Testis (tissue), 3 donors: ENCODE measurements around the gene PEX14. TPM values are rescaled to one million over a fixed set of nuclear protein-coding genes. Genes with fewer than 3 reads are reported as not detected.

Source experiments
- DNase-seq: peaks from one replicate; pipeline ENCODE4 v3.0.0-alpha.2; 2019
- H3K27ac ChIP-seq, 2 donors: fragments of 200-600 bp; sonication (generic); one replicate each; pipeline ENCODE4 v1.5.1; 2019
- H3K27me3 ChIP-seq: fragments of 200-600 bp; sonication (generic); one replicate; pipeline ENCODE4 v1.5.1; 2019
- H3K36me3 ChIP-seq: fragments of 200-600 bp; sonication (generic); one replicate; pipeline ENCODE4 v1.5.1; 2017; ENCODE audit warnings: low read depth; ENCODE audit errors: missing control alignments
- H3K4me1 ChIP-seq: fragments of 200-600 bp; sonication (generic); one replicate; pipeline ENCODE4 v1.5.1; 2019
- H3K4me3 ChIP-seq, 2 donors: fragments of 200-600 bp; sonication (generic); one replicate each; pipeline ENCODE4 v1.5.1; 2017 to 2019
- H3K9me3 ChIP-seq: fragments of 200-600 bp; sonication (generic); one replicate; pipeline ENCODE4 v1.5.1; 2017
- POLR2A ChIP-seq: fragments of 450-650 bp; IDR thresholded peaks from one replicate; pipeline ENCODE4 v1.6.1; 2017; ENCODE audit warnings: antibody characterized with exemption, mild to moderate bottlenecking, moderate library complexity
- WGBS, 2 donors: methylation state at CpG; one replicate each; pipeline ENCODE4 v1.1.5; 2018; 5-methylcytosine and 5-hydroxymethylcytosine counted together
- intact Hi-C: fragments of 100-400 bp; cut with DNase I; formaldehyde crosslinking; loops from one replicate; pipeline ENCODE4 v1.15.1; 2023; ENCODE audit warnings: low total_unique reads
- polyA plus RNA-seq: library from polyadenylated mRNA; stranded (reverse); fragments of 350-450 nt; fragmentation: Illumina TruSeq; extraction: RNeasy Lipid Tissue Mini Kit (QIAGEN cat#74804); gene quantifications from one replicate; pipeline ENCODE4 v1.2.3, GENCODE V29; 2014; ENCODE audit warnings: low read depth, low replicate concordance; ENCODE audit not compliant: insufficient read depth
- total RNA-seq, 2 donors: library from RNA; depleted of rRNA; stranded (reverse); fragments of >200 nt; gene quantifications; one replicate each; pipeline ENCODE4 v1.2.3, GENCODE V29; 2016
- TF ChIP-seq, protein P1 (sequence below), 3 experiments: fragments of 450-650 bp in 2 of 3; fragments of 200-600 bp in 1 of 3; sonication (generic) in 1 of 3; IDR thresholded peaks; one replicate each; pipeline ENCODE4 v1.5.1; 2016 to 2019; ENCODE audit warnings: antibody characterized with exemption in 3 of 3, mild to moderate bottlenecking in 2 of 3, moderate library complexity in 1 of 3

PEX14 gene
- total and polyA plus RNA-seq, 3 donors from 2014 or later, result 28.6 to 39.8 (median 30.3) TPM

DNA sequence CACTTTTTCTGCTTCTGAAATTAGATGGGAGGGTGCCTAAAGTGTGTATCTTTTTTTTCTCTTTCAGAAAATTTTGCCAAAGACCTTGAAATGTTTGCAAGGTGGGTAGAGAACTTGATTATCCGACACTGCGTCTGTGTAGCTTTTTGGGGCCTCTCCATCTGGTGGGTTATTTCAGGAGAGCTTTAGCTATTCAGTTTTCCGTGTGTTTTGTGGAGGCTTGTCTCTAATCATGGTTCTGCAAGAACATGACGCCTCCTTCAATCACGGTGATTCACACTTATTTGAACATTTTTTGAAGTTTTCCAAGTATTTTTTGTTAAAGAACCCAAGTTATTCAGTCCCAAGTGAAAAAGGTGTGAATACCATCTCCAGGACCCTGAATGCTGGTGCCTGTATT, 40.2 kb upstream of the PEX14 start:
- intact Hi-C loops, result no loop called here
- no peak overlapping the region for H3K4me3 ChIP-seq
- no peaks in the 10 kb centered on the region for H3K36me3 ChIP-seq
- H3K27me3 ChIP-seq, result no peaks in the 10 kb centered on the region
- no peaks in the 10 kb centered on the region for H3K9me3 ChIP-seq
- no peak for DNase-seq
- no peak overlapping the region for H3K27ac ChIP-seq
- peaks cover 34% of the 10 kb centered on the region for H3K4me1 ChIP-seq
- no peak for TF ChIP-seq POLR2A
- TF ChIP-seq, protein P1, sequence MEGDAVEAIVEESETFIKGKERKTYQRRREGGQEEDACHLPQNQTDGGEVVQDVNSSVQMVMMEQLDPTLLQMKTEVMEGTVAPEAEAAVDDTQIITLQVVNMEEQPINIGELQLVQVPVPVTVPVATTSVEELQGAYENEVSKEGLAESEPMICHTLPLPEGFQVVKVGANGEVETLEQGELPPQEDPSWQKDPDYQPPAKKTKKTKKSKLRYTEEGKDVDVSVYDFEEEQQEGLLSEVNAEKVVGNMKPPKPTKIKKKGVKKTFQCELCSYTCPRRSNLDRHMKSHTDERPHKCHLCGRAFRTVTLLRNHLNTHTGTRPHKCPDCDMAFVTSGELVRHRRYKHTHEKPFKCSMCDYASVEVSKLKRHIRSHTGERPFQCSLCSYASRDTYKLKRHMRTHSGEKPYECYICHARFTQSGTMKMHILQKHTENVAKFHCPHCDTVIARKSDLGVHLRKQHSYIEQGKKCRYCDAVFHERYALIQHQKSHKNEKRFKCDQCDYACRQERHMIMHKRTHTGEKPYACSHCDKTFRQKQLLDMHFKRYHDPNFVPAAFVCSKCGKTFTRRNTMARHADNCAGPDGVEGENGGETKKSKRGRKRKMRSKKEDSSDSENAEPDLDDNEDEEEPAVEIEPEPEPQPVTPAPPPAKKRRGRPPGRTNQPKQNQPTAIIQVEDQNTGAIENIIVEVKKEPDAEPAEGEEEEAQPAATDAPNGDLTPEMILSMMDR (IDR thresholded peaks at IDR 0.05), result no peak
- WGBS, 2 donors, result 64 to 80% methylated on average over 5 of the region's 5 CpGs

DNA sequence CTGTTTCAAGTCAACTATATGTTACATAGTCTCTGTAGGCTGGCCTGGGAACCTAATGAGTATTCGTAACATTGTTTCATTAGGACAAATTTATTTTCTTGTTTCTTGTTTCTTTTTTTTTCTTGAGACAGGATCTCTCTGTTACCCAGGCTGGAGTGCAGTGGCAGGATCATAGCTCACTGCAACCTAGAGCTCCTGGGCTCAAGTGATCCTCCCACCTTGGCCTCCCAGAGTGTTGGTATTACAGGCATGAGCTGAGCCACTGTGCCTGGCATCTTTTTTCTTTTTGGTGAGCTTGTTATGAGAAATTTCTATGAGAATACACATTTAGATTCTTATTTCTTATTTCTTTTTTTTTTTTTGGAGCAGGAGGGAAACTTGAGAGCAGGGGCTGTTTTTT, 37.7 kb upstream of the PEX14 start:
- DNase-seq, result peak; percentile 88
- 47 to 56% methylated on average over 1 of the region's 1 CpG for WGBS, 2 donors
- peaks cover 24% of the 10 kb centered on the region for H3K4me1 ChIP-seq
- H3K27ac ChIP-seq, result peak overlapping the region; percentile 15 to 26
- H3K4me3 ChIP-seq, result no peak overlapping the region
- intact Hi-C loops, result no loop called here
- no peaks in the 10 kb centered on the region for H3K27me3 ChIP-seq
- H3K9me3 ChIP-seq, result no peaks in the 10 kb centered on the region
- no peaks in the 10 kb centered on the region for H3K36me3 ChIP-seq
- TF ChIP-seq, protein P1 (IDR thresholded peaks at IDR 0.05), result no peak
- no peak for TF ChIP-seq POLR2A

DNA sequence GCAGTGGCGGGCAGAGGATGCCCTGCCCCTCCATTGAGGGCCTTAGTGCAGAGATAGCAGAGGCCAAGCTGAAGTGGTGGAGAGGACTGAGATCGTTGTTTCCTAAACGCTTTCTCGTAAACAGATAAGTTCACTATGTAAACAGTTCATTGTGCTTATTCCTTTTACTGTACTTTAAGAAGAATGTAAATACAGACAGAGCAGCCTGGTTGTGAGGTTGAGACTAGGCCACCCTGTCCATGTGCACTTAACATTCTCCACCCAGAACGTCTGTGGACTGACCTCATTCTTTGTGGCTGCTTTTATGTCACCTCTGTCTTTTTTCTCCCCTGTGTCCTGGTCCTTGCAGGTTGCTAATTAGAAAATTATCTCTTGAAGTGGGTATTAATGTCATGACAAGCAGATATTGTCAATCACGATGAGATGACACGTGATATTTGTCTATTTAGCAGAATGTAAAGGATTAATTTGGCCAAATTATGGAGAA, 36.0 kb upstream of the PEX14 start:
- intact Hi-C loops, result no loop called here
- no peak for TF ChIP-seq POLR2A
- TF ChIP-seq, protein P1 (IDR thresholded peaks at IDR 0.05), result no peak
- DNase-seq, result no peak

DNA sequence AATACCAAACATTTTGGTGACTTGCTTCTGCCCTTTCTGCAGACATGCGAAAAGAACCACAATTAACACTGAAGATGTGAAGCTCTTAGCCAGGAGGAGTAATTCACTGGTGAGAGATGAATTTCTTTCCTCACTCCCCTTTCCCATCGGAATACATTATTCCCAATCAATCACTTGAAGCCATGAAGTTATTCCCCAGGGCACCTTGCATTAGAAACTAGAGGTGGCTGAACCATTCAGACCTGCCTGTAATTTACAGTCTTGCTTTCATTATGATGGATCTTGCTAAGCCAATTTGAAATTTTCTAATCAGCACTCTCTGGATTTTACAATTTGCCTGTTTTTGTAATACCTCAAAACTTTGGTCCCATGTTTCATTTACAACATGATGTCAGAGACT, 34.4 kb upstream of the PEX14 start:
- DNase-seq, result no peak
- Histone ChIP-seq H3K4me3 (no peak overlapping the region), H3K27me3 (no peaks in the 10 kb centered on the region), H3K27ac (no peak overlapping the region), H3K4me1 (peaks cover 18% of the 10 kb centered on the region), H3K36me3 (no peaks in the 10 kb centered on the region), H3K9me3 (no peaks in the 10 kb centered on the region)
- 93 to 97% methylated on average over 2 of the region's 2 CpGs for WGBS, 2 donors
- intact Hi-C loops, result no loop called here
- TF ChIP-seq, protein P1 (IDR thresholded peaks at IDR 0.05), result no peak
- TF ChIP-seq POLR2A, result no peak

More for the DNA sequence above, 36.0 kb upstream of the PEX14 start:
- H3K27ac ChIP-seq, result peak overlapping the region in 1 of 2 donors; percentile 41
- H3K9me3 ChIP-seq, result no peaks in the 10 kb centered on the region
- H3K27me3 ChIP-seq, result no peaks in the 10 kb centered on the region
- 68 to 82% methylated on average over 7 of the region's 7 CpGs for WGBS, 2 donors
- peaks cover 24% of the 10 kb centered on the region for H3K4me1 ChIP-seq
- H3K4me3 ChIP-seq, result no peak overlapping the region
- no peaks in the 10 kb centered on the region for H3K36me3 ChIP-seq

DNA sequence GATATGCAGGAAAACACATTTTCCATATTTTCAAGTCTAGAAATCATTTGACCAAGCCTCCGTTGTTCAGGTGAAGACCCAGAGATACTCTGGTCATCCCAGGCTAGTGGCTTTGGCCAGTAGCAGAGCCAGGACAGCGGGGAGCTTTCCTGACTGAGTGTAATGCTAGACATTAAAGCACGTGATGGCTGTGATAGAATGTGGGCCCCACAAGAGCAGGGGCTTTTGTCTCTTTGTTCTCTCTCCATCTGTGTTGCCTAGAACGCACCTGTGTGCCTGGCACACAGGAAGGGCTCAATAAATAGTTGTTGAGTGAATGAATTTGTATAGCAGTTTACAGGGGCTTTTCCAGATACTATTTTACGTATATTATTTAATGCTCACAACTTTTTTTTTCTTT, 34.0 kb upstream of the PEX14 start:
- no peak overlapping the region for H3K27ac ChIP-seq
- peaks cover 18% of the 10 kb centered on the region for H3K4me1 ChIP-seq
- H3K9me3 ChIP-seq, result no peaks in the 10 kb centered on the region
- H3K4me3 ChIP-seq, result no peak overlapping the region
- no peaks in the 10 kb centered on the region for H3K27me3 ChIP-seq
- intact Hi-C loops, result no loop called here
- no peak for DNase-seq
- no peaks in the 10 kb centered on the region for H3K36me3 ChIP-seq
- TF ChIP-seq, protein P1 (IDR thresholded peaks at IDR 0.05), result no peak
- no peak for TF ChIP-seq POLR2A
- WGBS, 2 donors, result 92 to 98% methylated on average over 5 of the region's 5 CpGs
